ENCODE measurements around the gene MYO6. TPM values are rescaled to one million over a fixed set of nuclear protein-coding genes. Genes with fewer than 3 reads are reported as not detected.
A peak's percentile ranks its signal among the peaks of the same experiment; 100 is the strongest.

The MYO6 gene
- polyA plus RNA-seq, 1 donor = 88.6 TPM

GRCh38 chr6:75746221-75746620 is 2.8 kb upstream of the MYO6 start:
- H3K4me3 ChIP-seq (ENCODE audit: low read length) = no peak overlapping the region
- no peaks in the 10 kb centered on the region for H3K36me3 ChIP-seq (ENCODE audit: control insufficient read depth, insufficient read depth, low read length)
- 10% methylated on average over 2 of the region's 2 CpGs for WGBS (ENCODE audit: insufficient coverage, low lambda C conversion rate)
- DNase-seq = peak in 1 of 2 donors; percentile 24
- H3K4me1 ChIP-seq (ENCODE audit: control insufficient read depth, insufficient read depth, low read length) = no peaks in the 10 kb centered on the region
- H3K27ac ChIP-seq (ENCODE audit: low read length) = no peak overlapping the region
- no peaks in the 10 kb centered on the region for H3K9me3 ChIP-seq (ENCODE audit: control insufficient read depth, low read depth, low read length)
- H3K27me3 ChIP-seq (ENCODE audit: control insufficient read depth, insufficient read depth, low read length) = no peaks in the 10 kb centered on the region

GRCh38 chr6:75747152-75747992 is 1.7 kb upstream of the MYO6 start:
- Histone ChIP-seq H3K27ac (ENCODE audit: low read length) (no peak overlapping the region), H3K4me1 (ENCODE audit: control insufficient read depth, insufficient read depth, low read length) (no peaks in the 10 kb centered on the region), H3K27me3 (ENCODE audit: control insufficient read depth, insufficient read depth, low read length) (no peaks in the 10 kb centered on the region), H3K4me3 (ENCODE audit: low read length) (no peak overlapping the region), H3K36me3 (ENCODE audit: control insufficient read depth, insufficient read depth, low read length) (no peaks in the 10 kb centered on the region), H3K9me3 (ENCODE audit: control insufficient read depth, low read depth, low read length) (no peaks in the 10 kb centered on the region)
- WGBS (ENCODE audit: insufficient coverage, low lambda C conversion rate) = 34% methylated on average over 2 of the region's 9 CpGs
- peak; percentile 42 to 69 for DNase-seq

- Histone ChIP-seq H3K4me3 (ENCODE audit: low read length) (peak overlapping the region; percentile 97), H3K9me3 (ENCODE audit: control insufficient read depth, low read depth, low read length) (no peaks in the 10 kb centered on the region), H3K4me1 (ENCODE audit: control insufficient read depth, insufficient read depth, low read length) (peaks cover 3% of the 10 kb centered on the region), H3K27me3 (ENCODE audit: control insufficient read depth, insufficient read depth, low read length) (no peaks in the 10 kb centered on the region), H3K36me3 (ENCODE audit: control insufficient read depth, insufficient read depth, low read length) (no peaks in the 10 kb centered on the region), H3K27ac (ENCODE audit: low read length) (peak overlapping the region; percentile 97)
- 52% methylated on average over 5 of the region's 17 CpGs for WGBS (ENCODE audit: insufficient coverage, low lambda C conversion rate)
- DNase-seq = no peak
Observed at GRCh38 chr6:75748003-75748742, 866 bp upstream of the MYO6 start.

GRCh38 chr6:75751443-75751842 is 2.4 kb downstream of the MYO6 start:
- Histone ChIP-seq H3K4me1 (ENCODE audit: control insufficient read depth, insufficient read depth, low read length) (peaks cover 3% of the 10 kb centered on the region), H3K27me3 (ENCODE audit: control insufficient read depth, insufficient read depth, low read length) (no peaks in the 10 kb centered on the region), H3K4me3 (ENCODE audit: low read length) (peak overlapping the region; percentile 97), H3K27ac (ENCODE audit: low read length) (peak overlapping the region; percentile 95), H3K36me3 (ENCODE audit: control insufficient read depth, insufficient read depth, low read length) (peaks cover 2% of the 10 kb centered on the region), H3K9me3 (ENCODE audit: control insufficient read depth, low read depth, low read length) (no peaks in the 10 kb centered on the region)
- WGBS (ENCODE audit: insufficient coverage, low lambda C conversion rate) = 50% methylated on average over 1 of the region's 2 CpGs
- peak in 1 of 2 donors; percentile 24 for DNase-seq

- no CpG with 5 or more reads among the region's 3 CpGs for WGBS (ENCODE audit: insufficient coverage, low lambda C conversion rate)
- Histone ChIP-seq H3K27ac (ENCODE audit: low read length) (peak overlapping the region; percentile 95), H3K27me3 (ENCODE audit: control insufficient read depth, insufficient read depth, low read length) (no peaks in the 10 kb centered on the region), H3K9me3 (ENCODE audit: control insufficient read depth, low read depth, low read length) (no peaks in the 10 kb centered on the region), H3K36me3 (ENCODE audit: control insufficient read depth, insufficient read depth, low read length) (peaks cover 2% of the 10 kb centered on the region), H3K4me1 (ENCODE audit: control insufficient read depth, insufficient read depth, low read length) (peaks cover 3% of the 10 kb centered on the region), H3K4me3 (ENCODE audit: low read length) (peak overlapping the region; percentile 11)
- DNase-seq = peak; percentile 45 to 81
Observed at GRCh38 chr6:75752365-75752764, 3.3 kb downstream of the MYO6 start.

GRCh38 chr6:75755704-75756103 is 6.7 kb downstream of the MYO6 start:
- H3K36me3 ChIP-seq (ENCODE audit: control insufficient read depth, insufficient read depth, low read length) = peaks cover 2% of the 10 kb centered on the region
- H3K27me3 ChIP-seq (ENCODE audit: control insufficient read depth, insufficient read depth, low read length) = no peaks in the 10 kb centered on the region
- H3K4me3 ChIP-seq (ENCODE audit: low read length) = no peak overlapping the region
- no peaks in the 10 kb centered on the region for H3K9me3 ChIP-seq (ENCODE audit: control insufficient read depth, low read depth, low read length)
- DNase-seq = no peak
- no peak overlapping the region for H3K27ac ChIP-seq (ENCODE audit: low read length)
- peaks cover 3% of the 10 kb centered on the region for H3K4me1 ChIP-seq (ENCODE audit: control insufficient read depth, insufficient read depth, low read length)
- WGBS (ENCODE audit: insufficient coverage, low lambda C conversion rate) = 100% methylated on average over 1 of the region's 5 CpGs

- no peak overlapping the region for H3K4me3 ChIP-seq (ENCODE audit: low read length)
- peaks cover 10% of the 10 kb centered on the region for H3K4me1 ChIP-seq (ENCODE audit: control insufficient read depth, insufficient read depth, low read length)
- no CpG with 5 or more reads among the region's 3 CpGs for WGBS (ENCODE audit: insufficient coverage, low lambda C conversion rate)
- H3K9me3 ChIP-seq (ENCODE audit: control insufficient read depth, low read depth, low read length) = no peaks in the 10 kb centered on the region
- peaks cover 2% of the 10 kb centered on the region for H3K36me3 ChIP-seq (ENCODE audit: control insufficient read depth, insufficient read depth, low read length)
- H3K27me3 ChIP-seq (ENCODE audit: control insufficient read depth, insufficient read depth, low read length) = no peaks in the 10 kb centered on the region
- no peak overlapping the region for H3K27ac ChIP-seq (ENCODE audit: low read length)
- DNase-seq = no peak
Observed at GRCh38 chr6:75757295-75757694, 8.3 kb downstream of the MYO6 start.

GRCh38 chr6:75758061-75758460 is 9.0 kb downstream of the MYO6 start:
- peaks cover 2% of the 10 kb centered on the region for H3K36me3 ChIP-seq (ENCODE audit: control insufficient read depth, insufficient read depth, low read length)
- no peak overlapping the region for H3K4me3 ChIP-seq (ENCODE audit: low read length)
- H3K9me3 ChIP-seq (ENCODE audit: control insufficient read depth, low read depth, low read length) = no peaks in the 10 kb centered on the region
- WGBS (ENCODE audit: insufficient coverage, low lambda C conversion rate) = no CpG with 5 or more reads among the region's 5 CpGs
- H3K4me1 ChIP-seq (ENCODE audit: control insufficient read depth, insufficient read depth, low read length) = peaks cover 9% of the 10 kb centered on the region
- no peak overlapping the region for H3K27ac ChIP-seq (ENCODE audit: low read length)
- no peak for DNase-seq
- no peaks in the 10 kb centered on the region for H3K27me3 ChIP-seq (ENCODE audit: control insufficient read depth, insufficient read depth, low read length)

GRCh38 chr6:75759207-75759606 is 10.2 kb downstream of the MYO6 start:
- Histone ChIP-seq H3K9me3 (ENCODE audit: control insufficient read depth, low read depth, low read length) (no peaks in the 10 kb centered on the region), H3K36me3 (ENCODE audit: control insufficient read depth, insufficient read depth, low read length) (peaks cover 5% of the 10 kb centered on the region), H3K27ac (ENCODE audit: low read length) (no peak overlapping the region), H3K4me1 (ENCODE audit: control insufficient read depth, insufficient read depth, low read length) (peaks cover 9% of the 10 kb centered on the region), H3K27me3 (ENCODE audit: control insufficient read depth, insufficient read depth, low read length) (no peaks in the 10 kb centered on the region), H3K4me3 (ENCODE audit: low read length) (no peak overlapping the region)
- 60% methylated on average over 1 of the region's 5 CpGs for WGBS (ENCODE audit: insufficient coverage, low lambda C conversion rate)
- no peak for DNase-seq

- Histone ChIP-seq H3K27me3 (ENCODE audit: control insufficient read depth, insufficient read depth, low read length) (no peaks in the 10 kb centered on the region), H3K36me3 (ENCODE audit: control insufficient read depth, insufficient read depth, low read length) (peaks cover 3% of the 10 kb centered on the region), H3K4me3 (ENCODE audit: low read length) (no peak overlapping the region), H3K9me3 (ENCODE audit: control insufficient read depth, low read depth, low read length) (no peaks in the 10 kb centered on the region), H3K27ac (ENCODE audit: low read length) (no peak overlapping the region), H3K4me1 (ENCODE audit: control insufficient read depth, insufficient read depth, low read length) (peaks cover 9% of the 10 kb centered on the region)
- DNase-seq = no peak
- WGBS (ENCODE audit: insufficient coverage, low lambda C conversion rate) = 57% methylated on average over 1 of the region's 1 CpG
Observed at GRCh38 chr6:75760320-75760719, 11.3 kb downstream of the MYO6 start.
